Stomach (tissue), 9 donors: Measurements from ENCODE around the gene LMF2. TPM values are rescaled to one million over a fixed set of nuclear protein-coding genes. Genes with fewer than 3 reads are reported as not detected.

Experiments used
- DNase-seq, 2 donors: peaks; one replicate each; pipeline versions ENCODE4 v3.0.0 to v3.0.0-alpha.2; 2013 to 2019
- H3K27ac ChIP-seq, 5 donors: fragments of 200-600 bp in 4 of 5; sonication (generic) in 4 of 5; one replicate each; pipeline ENCODE4 v1.5.1; 2013 to 2019; ENCODE audit warnings: mild to moderate bottlenecking in 1 of 5, moderate library complexity in 1 of 5
- H3K27me3 ChIP-seq, 3 donors: fragments of 200-600 bp; sonication (generic); one replicate each; pipeline ENCODE4 v1.5.1; 2017 to 2019; ENCODE audit warnings: mixed run types in 1 of 3
- H3K36me3 ChIP-seq, 4 donors: fragments of 200-600 bp; sonication (generic); 1 replicate in 3 of 4; 2 replicates in 1 of 4; pipeline ENCODE4 v1.5.1; 2016 to 2019
- H3K4me1 ChIP-seq, 4 donors: fragments of 200-600 bp; sonication (generic); one replicate each; pipeline ENCODE4 v1.5.1; 2016 to 2019
- H3K4me3 ChIP-seq, 4 donors: fragments of 200-600 bp; sonication (generic) in 3 of 4; one replicate each; pipeline ENCODE4 v1.5.1; 2016 to 2019; ENCODE audit warnings: mild to moderate bottlenecking in 1 of 4
- H3K9me3 ChIP-seq, 4 donors: fragments of 200-600 bp; sonication (generic); one replicate each; pipeline ENCODE4 v1.5.1; 2016 to 2019
- CTCF ChIP-seq, 7 experiments: fragments of 450-650 bp in 4 of 7; fragments of 200-600 bp in 3 of 7; sonication (generic) in 3 of 7; IDR thresholded peaks; one replicate each; pipeline ENCODE4 v1.5.1; 2016 to 2019; ENCODE audit warnings: antibody characterized with exemption in 7 of 7, control low read depth in 2 of 7, mild to moderate bottlenecking in 1 of 7
- EP300 ChIP-seq: sonication (generic); formaldehyde crosslinking; IDR thresholded peaks from one replicate; pipeline ENCODE4 v1.6.1; 2017; ENCODE audit warnings: antibody characterized with exemption
- POLR2A ChIP-seq, 4 donors: fragments of 450-650 bp; IDR thresholded peaks; one replicate each; pipeline ENCODE4 v1.6.1; 2016; ENCODE audit warnings: antibody characterized with exemption in 4 of 4, control low read depth in 2 of 4, mild to moderate bottlenecking in 1 of 4, moderate library complexity in 1 of 4
- POLR2AphosphoS5 ChIP-seq, 3 donors: sonication (generic); formaldehyde crosslinking; IDR thresholded peaks; one replicate each; pipeline ENCODE4 v1.6.1; 2016; ENCODE audit warnings: antibody characterized with exemption in 3 of 3
- WGBS, 5 donors: extraction: QIAGEN DNeasy Blood & Tissue Kit in 3 of 5; methylation state at CpG; one replicate each; pipeline versions ENCODE4 v1.1.5 to v1.1.7; 2013 to 2018; 5-methylcytosine and 5-hydroxymethylcytosine counted together
- intact Hi-C: fragments of 100-400 bp; cut with DNase I; formaldehyde crosslinking; loops from one replicate; pipeline ENCODE4 v1.15.1; 2023; ENCODE audit warnings: low total_unique reads
- polyA plus RNA-seq, 3 donors: library from polyadenylated mRNA; stranded (reverse); fragments of 200-250 nt; gene quantifications; one replicate each; pipeline ENCODE4 v1.2.3, GENCODE V29; 2013
- total RNA-seq, 5 donors: library from RNA; depleted of rRNA; stranded (reverse); fragments of >200 nt; gene quantifications; one replicate each; pipeline versions ENCODE4 v1.1.0 to v1.2.3, GENCODE V29; 2014 to 2016
- donor health status: healthy with polysubstance abuse.
- donor health status: Bipolar disorder and iron deficiency.
- donor health status: healthy.

LMF2 gene
- total and polyA plus RNA-seq, 8 donors, result 11.9 to 212 (median 52.9) TPM

GRCh38 chr22:50463188-50463900 lies 44.2 kb downstream of the LMF2 start:
- Histone ChIP-seq H3K36me3 (peaks cover 96 to 100% (median 100%) of the 10 kb centered on the region in 4 donors), H3K9me3 (no peaks in the 10 kb centered on the region), H3K4me1 (peaks cover 0 to 18% (median 4%) of the 10 kb centered on the region in 4 donors), H3K27me3 (no peaks in the 10 kb centered on the region), H3K27ac (no peak overlapping the region), H3K4me3 (no peak overlapping the region)
- WGBS, 5 donors, result 91 to 95% (median 91%) methylated on average over 23 to 28 of the region's 28 CpGs
- intact Hi-C loops, result no loop called here
- no peak for DNase-seq
- TF ChIP-seq POLR2A (IDR thresholded peaks at IDR 0.05) (no peak), CTCF (IDR thresholded peaks at IDR 0.05) (no peak), POLR2AphosphoS5 (IDR thresholded peaks at IDR 0.05) (no peak), EP300 (no peak)

- H3K27ac ChIP-seq, result no peak overlapping the region
- intact Hi-C loops, result no loop called here
- H3K27me3 ChIP-seq, result no peaks in the 10 kb centered on the region
- no peak for DNase-seq
- peaks cover 98 to 100% (median 100%) of the 10 kb centered on the region in 4 donors for H3K36me3 ChIP-seq
- TF ChIP-seq CTCF (IDR thresholded peaks at IDR 0.05) (no peak), POLR2A (IDR thresholded peaks at IDR 0.05) (no peak), POLR2AphosphoS5 (IDR thresholded peaks at IDR 0.05) (no peak)
- H3K9me3 ChIP-seq, result no peaks in the 10 kb centered on the region
- 84 to 94% (median 89%) methylated on average over 23 to 30 of the region's 30 CpGs for WGBS, 5 donors
- H3K4me3 ChIP-seq, result no peak overlapping the region
- peaks cover 0 to 12% (median 4%) of the 10 kb centered on the region in 4 donors for H3K4me1 ChIP-seq
These were observed 45.4 kb downstream of the LMF2 start for GRCh38 chr22:50461979-50462540.

GRCh38 chr22:50461536-50461935 lies 46.0 kb downstream of the LMF2 start:
- no peaks in the 10 kb centered on the region for H3K27me3 ChIP-seq
- H3K27ac ChIP-seq, result no peak overlapping the region
- intact Hi-C loops, result no loop called here
- no peak for DNase-seq
- 89 to 93% (median 93%) methylated on average over 23 to 26 of the region's 26 CpGs for WGBS, 5 donors
- peaks cover 0 to 12% (median 4%) of the 10 kb centered on the region in 4 donors for H3K4me1 ChIP-seq
- no peak for TF ChIP-seq CTCF (IDR thresholded peaks at IDR 0.05)
- TF ChIP-seq POLR2AphosphoS5 (IDR thresholded peaks at IDR 0.05), result no peak
- no peak for TF ChIP-seq POLR2A (IDR thresholded peaks at IDR 0.05)
- no peak for TF ChIP-seq EP300
- H3K9me3 ChIP-seq, result no peaks in the 10 kb centered on the region
- H3K36me3 ChIP-seq, result peaks cover 98 to 100% (median 100%) of the 10 kb centered on the region in 4 donors
- no peak overlapping the region for H3K4me3 ChIP-seq

GRCh38 chr22:50460938-50461337 lies 46.6 kb downstream of the LMF2 start:
- peak; percentile 73 to 81 for DNase-seq
- 50 to 88% (median 66%) methylated on average over 17 of the region's 17 CpGs for WGBS, 5 donors
- Histone ChIP-seq H3K27ac (no peak overlapping the region), H3K9me3 (no peaks in the 10 kb centered on the region), H3K27me3 (no peaks in the 10 kb centered on the region), H3K4me1 (peaks cover 0 to 12% (median 4%) of the 10 kb centered on the region in 4 donors), H3K4me3 (no peak overlapping the region), H3K36me3 (peaks cover 98 to 100% (median 100%) of the 10 kb centered on the region in 4 donors)
- intact Hi-C loops, result no loop called here
- TF ChIP-seq CTCF (IDR thresholded peaks at IDR 0.05), result no peak
- TF ChIP-seq POLR2AphosphoS5 (IDR thresholded peaks at IDR 0.05), result no peak
- TF ChIP-seq POLR2A (IDR thresholded peaks at IDR 0.05), result no peak
- TF ChIP-seq EP300, result no peak
